ENCODE data around the gene FAM185A. TPM values are rescaled to one million over a fixed set of nuclear protein-coding genes. Genes with fewer than 3 reads are reported as not detected.
"Not testable (repeated sequence)": the region's sequence is repeated elsewhere in the genome, so short reads cannot be mapped to it uniquely, and the experiment has no call there.

The FAM185A gene
- total RNA-seq, 4 donors from 2014 or later = 19.8 to 35.8 (median 31.6) TPM

DNA sequence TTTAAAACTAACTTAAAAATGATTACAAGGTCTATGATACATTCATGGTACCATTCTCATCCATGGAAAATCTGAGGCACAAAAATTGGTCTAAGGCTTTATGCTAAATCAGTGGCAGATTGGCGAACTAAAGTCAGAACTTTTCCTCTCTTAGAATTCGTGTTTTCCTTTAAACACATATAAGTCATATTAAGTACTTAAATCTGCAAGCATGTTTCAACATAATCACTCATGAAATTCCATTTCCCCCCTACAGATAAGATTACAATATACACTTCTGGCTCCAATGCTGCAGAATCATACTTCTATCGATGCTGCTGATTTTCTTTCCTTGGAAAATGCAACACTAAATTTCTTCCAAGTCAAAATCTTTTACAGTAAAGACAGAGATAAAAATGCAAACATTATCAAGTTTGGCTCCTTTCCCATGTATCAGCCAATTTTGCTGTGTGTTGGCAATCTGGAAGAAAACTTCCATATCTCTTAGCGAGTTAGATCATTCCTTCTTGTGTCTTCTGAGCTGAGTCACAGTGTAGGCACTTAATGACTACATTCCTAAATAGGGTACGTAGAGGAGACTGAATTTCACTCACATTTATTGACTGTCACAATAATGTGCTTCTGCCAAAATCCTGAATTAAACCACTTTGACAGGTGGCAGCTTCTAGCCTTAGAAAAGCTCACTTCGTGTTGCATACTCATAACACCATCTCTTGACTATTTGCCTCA, 87.6 kb downstream of the FAM185A start:
- intact Hi-C loops (cut with DNase I) = no loop called here
- Histone ChIP-seq H3K9me3 (no peaks in the 10 kb centered on the region), H3K4me3 (replicated peaks in 1 of 3) (no peak overlapping the region), H3K27me3 (no peaks in the 10 kb centered on the region), H3K4me1 (no peaks in the 10 kb centered on the region), H3K27ac (no peak overlapping the region), H3K36me3 (no peaks in the 10 kb centered on the region)
- 84 to 89% methylated on average over 6 of the region's 6 CpGs for WGBS, 2 donors
- no peak for DNase-seq
- TF ChIP-seq, protein P1, sequence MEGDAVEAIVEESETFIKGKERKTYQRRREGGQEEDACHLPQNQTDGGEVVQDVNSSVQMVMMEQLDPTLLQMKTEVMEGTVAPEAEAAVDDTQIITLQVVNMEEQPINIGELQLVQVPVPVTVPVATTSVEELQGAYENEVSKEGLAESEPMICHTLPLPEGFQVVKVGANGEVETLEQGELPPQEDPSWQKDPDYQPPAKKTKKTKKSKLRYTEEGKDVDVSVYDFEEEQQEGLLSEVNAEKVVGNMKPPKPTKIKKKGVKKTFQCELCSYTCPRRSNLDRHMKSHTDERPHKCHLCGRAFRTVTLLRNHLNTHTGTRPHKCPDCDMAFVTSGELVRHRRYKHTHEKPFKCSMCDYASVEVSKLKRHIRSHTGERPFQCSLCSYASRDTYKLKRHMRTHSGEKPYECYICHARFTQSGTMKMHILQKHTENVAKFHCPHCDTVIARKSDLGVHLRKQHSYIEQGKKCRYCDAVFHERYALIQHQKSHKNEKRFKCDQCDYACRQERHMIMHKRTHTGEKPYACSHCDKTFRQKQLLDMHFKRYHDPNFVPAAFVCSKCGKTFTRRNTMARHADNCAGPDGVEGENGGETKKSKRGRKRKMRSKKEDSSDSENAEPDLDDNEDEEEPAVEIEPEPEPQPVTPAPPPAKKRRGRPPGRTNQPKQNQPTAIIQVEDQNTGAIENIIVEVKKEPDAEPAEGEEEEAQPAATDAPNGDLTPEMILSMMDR (IDR thresholded peaks at IDR 0.05) = no peak
- no peak for TF ChIP-seq POLR2A (IDR thresholded peaks at IDR 0.05)

DNA sequence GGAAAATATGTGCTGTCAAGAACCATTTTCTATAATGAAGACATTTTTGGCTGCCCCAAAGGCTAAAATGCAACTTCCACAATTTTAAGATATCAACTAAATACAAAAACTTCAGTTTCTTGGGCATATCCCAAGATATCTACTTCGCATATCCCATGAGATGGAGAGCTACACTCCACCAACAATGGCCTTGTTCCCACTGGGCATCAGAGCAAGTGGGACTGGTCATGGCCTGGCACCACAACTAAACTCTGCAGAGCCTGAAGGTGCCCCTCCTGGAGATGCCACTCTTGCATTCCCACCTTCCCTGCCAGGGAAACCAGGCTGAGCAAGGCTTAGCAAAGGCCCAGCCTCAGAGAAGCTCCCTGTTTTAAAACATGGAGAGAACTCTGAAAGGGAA, 88.2 kb downstream of the FAM185A start:
- Histone ChIP-seq H3K27ac (no peak overlapping the region), H3K4me3 (replicated peaks in 1 of 3) (no peak overlapping the region), H3K4me1 (no peaks in the 10 kb centered on the region), H3K9me3 (no peaks in the 10 kb centered on the region), H3K36me3 (no peaks in the 10 kb centered on the region), H3K27me3 (no peaks in the 10 kb centered on the region)
- TF ChIP-seq POLR2A (IDR thresholded peaks at IDR 0.05) = no peak
- TF ChIP-seq, protein P1 (IDR thresholded peaks at IDR 0.05) = no peak
- DNase-seq = no peak
- WGBS, 2 donors = 92 to 96% methylated on average over 1 of the region's 1 CpG
- intact Hi-C loops (cut with DNase I) = no loop called here

DNA sequence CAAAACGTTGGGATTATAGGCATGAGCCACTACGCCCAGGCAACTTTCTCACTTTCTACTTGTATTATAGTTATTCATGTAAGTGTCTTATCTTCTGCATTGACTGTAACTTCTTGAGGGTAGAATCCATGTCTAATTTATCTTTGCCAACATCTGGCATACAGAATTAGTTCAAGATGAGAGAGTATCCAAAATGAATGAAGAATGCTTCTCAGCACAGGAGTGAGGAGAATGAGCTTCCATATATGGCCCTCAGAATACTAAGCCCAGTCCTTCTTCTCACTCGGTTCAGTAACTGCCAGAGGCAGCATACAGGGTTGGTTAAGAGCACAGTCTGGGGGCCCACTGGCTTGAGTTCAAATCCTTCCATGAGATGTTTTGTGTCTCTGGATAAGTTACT, 89.0 kb downstream of the FAM185A start:
- Histone ChIP-seq H3K27ac (no peak overlapping the region), H3K9me3 (no peaks in the 10 kb centered on the region)

DNA sequence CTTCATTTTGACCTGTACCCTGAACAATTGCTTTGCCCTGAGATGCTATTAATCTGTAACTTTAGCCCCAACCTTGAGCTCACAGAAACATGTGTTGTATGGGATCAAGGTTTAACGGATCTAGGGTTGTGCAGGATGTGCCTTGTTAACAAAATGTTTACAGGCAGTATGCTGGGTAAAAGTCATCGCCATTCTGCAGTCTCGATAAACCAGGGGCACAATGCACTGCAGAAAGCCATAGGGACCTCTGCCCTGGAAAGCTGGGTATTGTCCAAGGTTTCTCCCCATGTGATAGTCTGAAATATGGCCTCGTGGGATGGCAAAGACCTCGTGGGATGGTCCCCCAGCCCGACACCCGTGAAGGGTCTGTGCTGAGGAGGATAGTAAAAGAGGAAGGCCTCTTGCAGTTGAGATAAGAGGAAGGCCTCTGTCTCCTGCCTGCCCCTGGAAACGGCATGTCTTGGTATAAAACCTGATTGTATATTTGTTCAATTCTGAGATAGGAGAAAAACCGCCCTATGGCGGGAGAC, 89.8 kb downstream of the FAM185A start:
- H3K27me3 ChIP-seq; H3K4me1 ChIP-seq; DNase-seq; H3K36me3 ChIP-seq; H3K9me3 ChIP-seq; H3K27ac ChIP-seq; intact Hi-C loops (cut with DNase I); H3K4me3 ChIP-seq (replicated peaks in 1 of 3): not testable (repeated sequence)
- WGBS, 2 donors = 91 to 92% methylated on average over 10 of the region's 10 CpGs

More for the DNA sequence above, 89.0 kb downstream of the FAM185A start:
- Histone ChIP-seq H3K4me1 (no peaks in the 10 kb centered on the region), H3K4me3 (replicated peaks in 1 of 3) (no peak overlapping the region), H3K36me3 (no peaks in the 10 kb centered on the region), H3K27me3 (no peaks in the 10 kb centered on the region)
- TF ChIP-seq, protein P1 (IDR thresholded peaks at IDR 0.05) = no peak
- TF ChIP-seq POLR2A (IDR thresholded peaks at IDR 0.05) = no peak
- DNase-seq = no peak
- intact Hi-C loops (cut with DNase I) = no loop called here
- 87 to 90% methylated on average over 3 of the region's 3 CpGs for WGBS, 2 donors

DNA sequence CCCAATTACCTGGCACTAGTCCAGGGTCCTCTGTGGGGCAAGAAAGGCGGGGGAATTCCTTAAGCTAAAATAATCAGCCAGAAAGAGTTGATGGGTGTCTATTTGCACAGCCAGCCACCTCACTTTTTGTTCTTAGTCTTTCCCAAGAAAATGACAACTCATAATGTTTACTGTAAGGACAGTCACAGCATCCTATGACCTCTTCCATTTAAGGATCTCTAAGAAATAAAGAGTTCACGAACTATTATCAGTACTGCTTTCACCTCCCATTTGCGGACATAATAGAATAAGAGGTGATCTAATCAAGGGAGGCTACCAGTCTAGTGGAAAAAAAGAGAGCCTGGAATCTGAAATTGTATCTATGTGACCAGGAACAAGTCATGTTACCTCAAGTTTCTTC, 91.6 kb downstream of the FAM185A start:
- no peaks in the 10 kb centered on the region for H3K36me3 ChIP-seq
- TF ChIP-seq, protein P1 (IDR thresholded peaks at IDR 0.05) = no peak
- TF ChIP-seq POLR2A (IDR thresholded peaks at IDR 0.05) = no peak
- DNase-seq = no peak
- 91 to 94% methylated on average over 3 of the region's 3 CpGs for WGBS, 2 donors
- intact Hi-C loops (cut with DNase I) = no loop called here
- H3K4me1 ChIP-seq = no peaks in the 10 kb centered on the region
- H3K27ac ChIP-seq = no peak overlapping the region
- H3K27me3 ChIP-seq = no peaks in the 10 kb centered on the region
- H3K4me3 ChIP-seq (replicated peaks in 1 of 3) = no peak overlapping the region
- no peaks in the 10 kb centered on the region for H3K9me3 ChIP-seq
